HG03442 (cell line): ENCODE data around the gene ATP6V0E2.
"Not testable (repeated sequence)": the region's sequence is repeated elsewhere in the genome, so short reads cannot be mapped to it uniquely, and the experiment has no call there.

Source experiments
- ATAC-seq: cut with Tn5 transposase; IDR thresholded peaks from one replicate; pipeline ENCODE4 v1.9.1; 2021; ENCODE audit warnings: mild to moderate bottlenecking, moderate library complexity; ENCODE audit not compliant: unreplicated experiment

The ATP6V0E2 gene

GRCh38 chr7:149877890-149878522 is 4.2 kb downstream of the ATP6V0E2 start:
- no peak for ATAC-seq

GRCh38 chr7:149878523-149878921 is 4.8 kb downstream of the ATP6V0E2 start:
- ATAC-seq: no peak

GRCh38 chr7:149879271-149879743 is 5.5 kb downstream of the ATP6V0E2 start:
- ATAC-seq: no peak

GRCh38 chr7:149879766-149880637 is 6.2 kb downstream of the ATP6V0E2 start:
- ATAC-seq: no peak

GRCh38 chr7:149880638-149881311 is 7.0 kb downstream of the ATP6V0E2 start:
- no peak for ATAC-seq

- ATAC-seq: no peak
Observed at GRCh38 chr7:149881328-149882247, 7.8 kb downstream of the ATP6V0E2 start.

GRCh38 chr7:149882248-149883047 is 8.7 kb downstream of the ATP6V0E2 start:
- no peak for ATAC-seq

- ATAC-seq: no peak
Observed at GRCh38 chr7:149883048-149883438, 9.3 kb downstream of the ATP6V0E2 start.

GRCh38 chr7:149883452-149883861 is 9.7 kb downstream of the ATP6V0E2 start:
- ATAC-seq: peak; percentile 54

GRCh38 chr7:149884016-149884415 is 10.2 kb downstream of the ATP6V0E2 start:
- ATAC-seq: no peak

GRCh38 chr7:149884541-149884940 is 10.8 kb downstream of the ATP6V0E2 start:
- no peak for ATAC-seq

- ATAC-seq: no peak
Observed at GRCh38 chr7:149885191-149886017, 11.6 kb downstream of the ATP6V0E2 start.

- no peak for ATAC-seq
Observed at GRCh38 chr7:149886018-149886415, 12.2 kb downstream of the ATP6V0E2 start.

GRCh38 chr7:149887311-149887710 is 13.5 kb downstream of the ATP6V0E2 start:
- ATAC-seq: no peak

- ATAC-seq: not testable (repeated sequence)
Observed at GRCh38 chr7:149890715-149891114, 16.9 kb downstream of the ATP6V0E2 start.

GRCh38 chr7:149894957-149895356 is 21.2 kb downstream of the ATP6V0E2 start:
- not testable (repeated sequence) for ATAC-seq

GRCh38 chr7:149907776-149908376 is 34.1 kb downstream of the ATP6V0E2 start:
- ATAC-seq: not testable (repeated sequence)

GRCh38 chr7:149910219-149910618 is 36.5 kb downstream of the ATP6V0E2 start:
- ATAC-seq: not testable (repeated sequence)
